GM23338 (cell line): ENCODE measurements around the gene ZNF837. TPM values are rescaled to one million over a fixed set of nuclear protein-coding genes. Genes with fewer than 3 reads are reported as not detected.

ENCODE experiments used
- ATAC-seq: fragments of 200-7000 bp; cut with Tn5 transposase; 3 replicates; pipeline ENCODE4 v1.9.1; 2020
- DNase-seq: peaks from one replicate; pipeline ENCODE4 v3.0.0-alpha.2; 2015; ENCODE audit warnings: low spot score
- H2AFZ ChIP-seq: fragments of 200-600 bp; sonication (generic); 2 replicates; pipeline ENCODE4 v1.8.0; 2016; ENCODE audit warnings: antibody characterized with exemption, mild to moderate bottlenecking, moderate library complexity
- H3F3A ChIP-seq: fragments of 200-600 bp; sonication (generic); replicated peaks from 2 replicates; pipeline ENCODE4 v1.8.0; 2017; ENCODE audit warnings: antibody characterized with exemption, mixed run types, low read depth
- H3K27ac ChIP-seq: fragments of 200-600 bp; sonication (generic); 2 replicates; pipeline ENCODE4 v1.6.1; 2016; ENCODE audit warnings: low read depth
- H3K27me3 ChIP-seq: fragments of 200-600 bp; sonication (generic); 2 replicates; pipeline ENCODE4 v1.8.0; 2016; ENCODE audit warnings: mild to moderate bottlenecking, mixed run types, moderate library complexity; ENCODE audit not compliant: insufficient read depth
- H3K36me3 ChIP-seq: fragments of 200-600 bp; sonication (generic); 2 replicates; pipeline ENCODE4 v1.8.0; 2016; ENCODE audit warnings: mild to moderate bottlenecking; ENCODE audit not compliant: insufficient read depth
- H3K4me1 ChIP-seq: fragments of 200-600 bp; sonication (generic); 2 replicates; pipeline ENCODE4 v1.8.0; 2016; ENCODE audit warnings: mild to moderate bottlenecking, moderate library complexity; ENCODE audit not compliant: insufficient read depth
- H3K4me2 ChIP-seq: fragments of 200-600 bp; sonication (generic); 2 replicates; pipeline ENCODE4 v1.7.1; 2017; ENCODE audit warnings: mixed run types
- H3K4me3 ChIP-seq: fragments of 200-600 bp; sonication (generic); 2 replicates; pipeline ENCODE4 v1.6.1; 2016; ENCODE audit warnings: mixed run types
- H3K79me2 ChIP-seq: fragments of 200-600 bp; sonication (generic); replicated peaks from 2 replicates; pipeline ENCODE4 v1.8.0; 2017; ENCODE audit warnings: mild to moderate bottlenecking; ENCODE audit not compliant: insufficient read depth
- H3K9me2 ChIP-seq: fragments of 200-600 bp; sonication (generic); 2 replicates; pipeline ENCODE4 v1.8.0; 2017; ENCODE audit not compliant: insufficient read depth
- H4K20me1 ChIP-seq: fragments of 200-600 bp; sonication (generic); replicated peaks from 2 replicates; pipeline ENCODE4 v1.8.0; 2017; ENCODE audit warnings: mild to moderate bottlenecking; ENCODE audit not compliant: insufficient read depth
- H3K27ac Mint-ChIP-seq: 2 replicates; pipeline ENCODE4 v1.8.0; 2020; ENCODE audit warnings: inconsistent platforms, mild to moderate bottlenecking, moderate library complexity, mixed read lengths
- H3K27me3 Mint-ChIP-seq: 3 replicates; pipeline ENCODE4 v1.8.0; 2022; ENCODE audit warnings: low read depth, mild to moderate bottlenecking, moderate library complexity, mixed read lengths, inconsistent platforms; ENCODE audit not compliant: insufficient read depth, poor library complexity
- H3K36me3 Mint-ChIP-seq: 3 replicates; pipeline ENCODE4 v1.8.0; 2021; ENCODE audit warnings: low read depth, mild to moderate bottlenecking, inconsistent platforms, moderate library complexity, mixed read lengths
- H3K4me1 Mint-ChIP-seq: 3 replicates; pipeline ENCODE4 v1.8.0; 2020; ENCODE audit warnings: mild to moderate bottlenecking, inconsistent platforms, mixed read lengths
- H3K4me3 Mint-ChIP-seq: 3 replicates; pipeline ENCODE4 v1.8.0; 2021; ENCODE audit warnings: moderate library complexity, mild to moderate bottlenecking, inconsistent platforms, mixed read lengths
- H3K9me3 Mint-ChIP-seq: 3 replicates; pipeline ENCODE4 v1.8.0; 2020; ENCODE audit warnings: moderate library complexity, mild to moderate bottlenecking, inconsistent platforms, mixed read lengths
- CREB1 ChIP-seq: fragments of 250-450 bp; sonication (Bioruptor Pico); IDR thresholded peaks from 2 replicates; pipeline ENCODE4 v1.5.0; 2020; ENCODE audit warnings: low read depth, mild to moderate bottlenecking, moderate library complexity
- ETS1 ChIP-seq: IDR thresholded peaks from 2 replicates; pipeline ENCODE4 v1.6.1; 2016; ENCODE audit warnings: antibody characterized with exemption
- JUNB ChIP-seq: IDR thresholded peaks from one replicate; pipeline ENCODE4 v1.6.1; 2016; ENCODE audit warnings: antibody characterized with exemption; ENCODE audit not compliant: unreplicated experiment
- NANOG ChIP-seq: IDR thresholded peaks from 2 replicates; pipeline ENCODE4 v1.6.1; 2016; ENCODE audit warnings: antibody characterized with exemption, borderline replicate concordance
- POLR2AphosphoS5 ChIP-seq: IDR thresholded peaks from 2 replicates; pipeline ENCODE4 v1.6.1; 2016; ENCODE audit warnings: antibody characterized with exemption, low read depth
- REST ChIP-seq: IDR thresholded peaks from one replicate; pipeline ENCODE4 v1.6.1; 2018; ENCODE audit warnings: antibody characterized with exemption; ENCODE audit not compliant: unreplicated experiment
- STAT1 ChIP-seq: IDR thresholded peaks from one replicate; pipeline ENCODE4 v1.6.1; 2016; ENCODE audit warnings: antibody characterized with exemption; ENCODE audit not compliant: unreplicated experiment
- ZNF114 ChIP-seq: fragments of 250-450 bp; sonication (Bioruptor Pico); IDR thresholded peaks from 2 replicates; pipeline ENCODE4 v1.5.0; 2020; ENCODE audit warnings: mild to moderate bottlenecking, moderate library complexity
- ZNF331 ChIP-seq: fragments of 250-450 bp; sonication (Bioruptor Pico); IDR thresholded peaks from 2 replicates; pipeline ENCODE4 v1.5.0; 2020; ENCODE audit warnings: low read depth, mild to moderate bottlenecking, moderate library complexity
- ZNF462 ChIP-seq: fragments of 250-450 bp; sonication (Bioruptor Pico); IDR thresholded peaks from 2 replicates; pipeline ENCODE4 v1.5.0; 2020; ENCODE audit warnings: mild to moderate bottlenecking, moderate library complexity
- polyA plus RNA-seq: library from polyadenylated mRNA; unstranded; fragments of >200 nt; fragmentation: Nextera tagmentation; extraction: Ambion mirVana; gene quantifications from 2 replicates; pipeline ENCODE4 v1.2.1, GENCODE V29; 2016
- total RNA-seq: library from RNA; depleted of rRNA; stranded (reverse); fragments of >200 nt; shearing (Covaris generic); gene quantifications from 2 replicates; pipeline ENCODE4 v1.2.3, GENCODE V29; 2014

ZNF837 gene
- total and polyA plus RNA-seq, 2 experiments from 2014 or later: 3.1 to 11.0 TPM

GRCh38 chr19:58428617-58429016 is 47.8 kb upstream of the ZNF837 start:
- no peaks in the 10 kb centered on the region for H3K27me3 Mint-ChIP-seq
- Histone ChIP-seq H3K27ac (no peak overlapping the region), H3K4me2 (no peak overlapping the region), H3K79me2 (no peaks in the 10 kb centered on the region), H3K9me2 (no peaks in the 10 kb centered on the region), H3K36me3 (peaks cover 29% of the 10 kb centered on the region), H3K4me1 (no peaks in the 10 kb centered on the region), H4K20me1 (no peaks in the 10 kb centered on the region), H3K27me3 (no peaks in the 10 kb centered on the region), H2AFZ (no peak overlapping the region), H3F3A (peaks cover 7% of the 10 kb centered on the region), H3K4me3 (no peak overlapping the region)
- no peak for TF ChIP-seq ZNF114
- no peak for TF ChIP-seq JUNB
- TF ChIP-seq ZNF462 (CRISPR knock-in tag): no peak
- no peak for TF ChIP-seq ZNF331 (CRISPR knock-in tag)
- no peak for TF ChIP-seq POLR2AphosphoS5
- no peak for TF ChIP-seq STAT1
- no peak for TF ChIP-seq REST
- TF ChIP-seq CREB1 (CRISPR knock-in tag): no peak
- no peak for TF ChIP-seq NANOG
- TF ChIP-seq ETS1: no peak
- ATAC-seq: no peak
- H3K9me3 Mint-ChIP-seq: peaks cover 83% of the 10 kb centered on the region
- DNase-seq: no peak
- H3K27ac Mint-ChIP-seq: no peak overlapping the region
- H3K4me1 Mint-ChIP-seq: no peaks in the 10 kb centered on the region
- H3K4me3 Mint-ChIP-seq: no peak overlapping the region
- peaks cover 44% of the 10 kb centered on the region for H3K36me3 Mint-ChIP-seq
